HepG2 (cell line): Measurements from ENCODE around the gene DND1. TPM values are rescaled to one million over a fixed set of nuclear protein-coding genes. Genes with fewer than 3 reads are reported as not detected.

Source experiments
- ARID5B ChIP-seq: IDR thresholded peaks from 2 replicates; pipeline ENCODE4 v1.4.0; 2020; ENCODE audit warnings: mild to moderate bottlenecking, missing genetic modification reagents
- HHEX ChIP-seq: IDR thresholded peaks from 2 replicates; pipeline ENCODE4 v1.6.1; 2016; ENCODE audit warnings: control low read depth
- HNRNPK ChIP-seq: fragments of 200-400 bp; formaldehyde crosslinking; IDR thresholded peaks from 2 replicates; pipeline ENCODE4 v1.6.1; 2018; ENCODE audit warnings: low read length, low read depth, moderate library complexity, mild to moderate bottlenecking; ENCODE audit not compliant: poor library complexity, severe bottlenecking
- LCORL ChIP-seq, 2 experiments: fragments of 450-650 bp in 1 of 2; sonication (generic) in 1 of 2; formaldehyde crosslinking in 1 of 2; IDR thresholded peaks; 2 replicates each; pipeline versions ENCODE4 v1.5.0 to v1.6.1; 2017 to 2020; ENCODE audit warnings: antibody characterized with exemption in 1 of 2, missing genetic modification reagents in 1 of 2
- MEIS2 ChIP-seq: sonication (generic); formaldehyde crosslinking; IDR thresholded peaks from 2 replicates; pipeline ENCODE4 v1.9.0; 2021; ENCODE audit warnings: mild to moderate bottlenecking, missing genetic modification reagents
- MTA3 ChIP-seq: sonication (generic); formaldehyde crosslinking; IDR thresholded peaks from 2 replicates; pipeline ENCODE4 v1.4.0; 2020; ENCODE audit warnings: missing genetic modification reagents
- PRDM10 ChIP-seq: sonication (generic); formaldehyde crosslinking; IDR thresholded peaks from 2 replicates; pipeline ENCODE4 v1.4.0; 2020; ENCODE audit warnings: low read depth, missing genetic modification reagents
- THYN1 ChIP-seq: sonication (generic); formaldehyde crosslinking; IDR thresholded peaks from 2 replicates; pipeline ENCODE4 v1.8.1; 2023; ENCODE audit warnings: low read depth, mild to moderate bottlenecking, moderate library complexity, missing genetic modification reagents, borderline replicate concordance
- TMF1 ChIP-seq: sonication (generic); formaldehyde crosslinking; IDR thresholded peaks from 2 replicates; pipeline ENCODE4 v1.8.1; 2022; ENCODE audit warnings: low read depth, missing genetic modification reagents
- ZBED4 ChIP-seq: sonication (generic); formaldehyde crosslinking; IDR thresholded peaks from 2 replicates; pipeline ENCODE4 v1.4.0; 2020; ENCODE audit warnings: missing genetic modification reagents, borderline replicate concordance
- ZMYM2 ChIP-seq: sonication (generic); formaldehyde crosslinking; IDR thresholded peaks from 2 replicates; pipeline ENCODE4 v1.8.0; 2022; ENCODE audit warnings: mild to moderate bottlenecking, missing genetic modification reagents
- ZNF225 ChIP-seq: sonication (generic); formaldehyde crosslinking; IDR thresholded peaks from 2 replicates; pipeline ENCODE4 v1.4.0; 2020; ENCODE audit warnings: mild to moderate bottlenecking, missing genetic modification reagents
- ZNF264 ChIP-seq: sonication (generic); formaldehyde crosslinking; IDR thresholded peaks from 2 replicates; pipeline ENCODE4 v1.4.0; 2020; ENCODE audit warnings: missing genetic modification reagents
- ZNF550 ChIP-seq: sonication (generic); formaldehyde crosslinking; IDR thresholded peaks from 2 replicates; pipeline ENCODE4 v1.4.0; 2020; ENCODE audit warnings: mild to moderate bottlenecking, missing genetic modification reagents, borderline replicate concordance
- ZNF740 ChIP-seq: sonication (generic); formaldehyde crosslinking; IDR thresholded peaks from 2 replicates; pipeline ENCODE4 v1.4.0; 2020; ENCODE audit warnings: missing genetic modification reagents
- polyA plus RNA-seq, 8 experiments: library from polyadenylated mRNA; depleted of rRNA in 3 of 8; stranded (reverse) in 7 of 8; unstranded in 1 of 8; fragments of >200 nt; fragmentation: Illumina TruSeq in 4 of 8; extraction: Trizol in 4 of 8; gene quantifications; 2 replicates each; pipeline versions ENCODE4 v1.2.1 to v1.2.3, GENCODE V29; 2011 to 2016; ENCODE audit warnings: low read depth in 4 of 8, missing spikeins in 1 of 8, mixed read lengths in 1 of 8; ENCODE audit not compliant: insufficient read depth in 1 of 8
- total RNA-seq, 5 experiments: library from RNA; depleted of rRNA; stranded (reverse); fragments of >200 nt; fragmentation: Illumina TruSeq; extraction: Trizol; gene quantifications; 2 replicates each; pipeline ENCODE4 v1.2.3, GENCODE V29; 2016; ENCODE audit warnings: low read depth in 1 of 5
- TF ChIP-seq, protein P1 (sequence below): sonication (generic); formaldehyde crosslinking; IDR thresholded peaks from 2 replicates; pipeline ENCODE4 v1.8.1; 2023; ENCODE audit warnings: mild to moderate bottlenecking, missing genetic modification reagents

The DND1 gene
- total and polyA plus RNA-seq, 2 of the 13 experiments (the other 11 are each of a cell fraction or from before 2014, with no cell fraction given): 0.48 to 0.55 TPM

DNA sequence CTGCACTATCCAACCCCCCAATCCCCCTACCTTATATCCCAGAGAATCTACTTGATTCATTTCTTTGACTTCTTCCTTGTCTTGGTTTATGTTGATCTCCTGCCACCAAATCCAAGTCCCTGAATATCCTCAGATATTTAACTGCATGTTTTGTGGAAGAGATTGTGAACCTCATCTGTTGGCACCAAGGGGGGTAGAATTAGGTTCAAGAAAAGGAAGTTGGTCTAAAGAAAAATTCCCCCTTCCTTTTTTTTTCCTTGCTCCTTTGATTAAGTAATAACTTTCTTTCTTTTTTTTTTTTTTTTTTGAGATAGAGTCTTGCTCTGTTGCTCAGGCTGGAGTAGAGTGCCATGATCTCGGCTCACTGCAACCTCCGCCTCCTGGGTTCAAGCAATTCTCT, 39.9 kb downstream of the DND1 start (continued):
- TF ChIP-seq ZMYM2 (CRISPR knock-in tag): no peak
- TF ChIP-seq ZBED4 (CRISPR knock-in tag): no peak
- TF ChIP-seq THYN1 (CRISPR knock-in tag): no peak
- TF ChIP-seq, protein P1, sequence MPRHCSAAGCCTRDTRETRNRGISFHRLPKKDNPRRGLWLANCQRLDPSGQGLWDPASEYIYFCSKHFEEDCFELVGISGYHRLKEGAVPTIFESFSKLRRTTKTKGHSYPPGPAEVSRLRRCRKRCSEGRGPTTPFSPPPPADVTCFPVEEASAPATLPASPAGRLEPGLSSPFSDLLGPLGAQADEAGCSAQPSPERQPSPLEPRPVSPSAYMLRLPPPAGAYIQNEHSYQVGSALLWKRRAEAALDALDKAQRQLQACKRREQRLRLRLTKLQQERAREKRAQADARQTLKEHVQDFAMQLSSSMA (CRISPR knock-in tag): no peak
- TF ChIP-seq MTA3: no peak
- TF ChIP-seq ARID5B (CRISPR knock-in tag): no peak
- TF ChIP-seq MEIS2 (CRISPR knock-in tag): no peak
- no peak for TF ChIP-seq TMF1
- TF ChIP-seq ZNF740: peak; percentile 8; the same call in 1 of the 2 replicates
- TF ChIP-seq ZNF550 (CRISPR knock-in tag): no peak
- TF ChIP-seq HHEX (CRISPR knock-in tag): no peak
- no peak for TF ChIP-seq PRDM10 (CRISPR knock-in tag)
- no peak for TF ChIP-seq ZNF225 (CRISPR knock-in tag)
- peak; percentile 45 for TF ChIP-seq HNRNPK
- TF ChIP-seq ZNF264 (CRISPR knock-in tag): no peak
- no peak for TF ChIP-seq LCORL (IDR thresholded peaks at IDR 0.05)
- TF ChIP-seq LCORL (CRISPR knock-in tag; IDR thresholded peaks at IDR 0.05): no peak
